BJ (cell line): ENCODE results near the gene SMAD6. TPM values are rescaled to one million over a fixed set of nuclear protein-coding genes. Genes with fewer than 3 reads are reported as not detected.
"Not testable (repeated sequence)": the region's sequence is repeated elsewhere in the genome, so short reads cannot be mapped to it uniquely, and the experiment has no call there.

Experiments
- CTCF ChIA-PET: fragments of 350-600 bp; formaldehyde crosslinking; extraction: SDS; loops from one replicate; lab custom pipeline; 2021; ENCODE audit warnings: antibody characterized with exemption, inconsistent platforms; lab: Yijun Ruan, JAX
- POLR2A ChIA-PET: fragments of 300-600 bp; sonication (Branson Sonifier 250); formaldehyde crosslinking; extraction: SDS; loops from one replicate; lab custom pipeline; 2021; ENCODE audit warnings: antibody characterized with exemption; lab: Charles Lee
- DNase-seq: peaks from one replicate; pipeline ENCODE4 v3.0.0-alpha.2; 2011; ENCODE audit warnings: low read depth
- H3K27me3 ChIP-seq: 2 replicates; pipeline ENCODE4 v1.6.0; 2011; ENCODE audit warnings: low read length; ENCODE audit not compliant: control insufficient read depth, insufficient read depth
- H3K36me3 ChIP-seq: 2 replicates; pipeline ENCODE4 v1.5.1; 2011; ENCODE audit warnings: low read length; ENCODE audit not compliant: control insufficient read depth, insufficient read depth
- H3K4me3 ChIP-seq: 2 replicates; pipeline ENCODE4 v1.5.1; 2011; ENCODE audit warnings: low read depth, mild to moderate bottlenecking, control low read depth, low read length
- polyA plus RNA-seq: library from polyadenylated mRNA; depleted of rRNA; stranded (reverse); fragments of >200 nt; gene quantifications from 2 replicates; pipeline ENCODE4 v1.2.3, GENCODE V29; 2011
- TF ChIP-seq, protein P1 (sequence below): IDR thresholded peaks from 2 replicates; pipeline ENCODE4 v1.5.1; 2011; ENCODE audit warnings: low read depth, mild to moderate bottlenecking, control low read depth, inconsistent platforms, low read length, moderate library complexity; ENCODE audit not compliant: insufficient read depth

SMAD6 gene
- polyA plus RNA-seq, 1 experiment: 3.8 TPM

DNA sequence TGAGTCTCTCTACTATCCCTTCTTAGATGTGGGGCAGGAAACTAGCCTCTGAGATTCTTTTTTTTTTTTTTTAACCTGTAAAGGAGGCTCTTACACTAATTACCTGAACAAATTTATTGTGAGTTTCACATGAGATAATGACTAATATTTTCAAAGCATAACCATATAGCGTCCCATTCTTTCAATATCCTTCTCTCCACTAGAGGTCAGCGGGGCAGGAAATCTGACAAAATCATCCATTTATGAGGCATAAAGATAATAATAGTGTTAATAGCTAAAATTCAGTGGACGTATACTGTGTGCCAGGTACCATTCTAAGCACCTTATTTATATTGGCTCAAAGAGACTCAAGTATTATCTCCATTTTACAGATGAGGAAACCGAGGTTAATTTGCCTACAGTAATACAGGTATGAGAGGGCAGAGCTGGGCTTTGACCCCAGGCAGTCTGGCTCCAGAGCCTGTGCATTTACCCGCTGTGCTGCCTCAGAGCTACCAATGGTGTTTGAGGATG is 16.3 kb upstream of the SMAD6 start:
- TF ChIP-seq, protein P1, sequence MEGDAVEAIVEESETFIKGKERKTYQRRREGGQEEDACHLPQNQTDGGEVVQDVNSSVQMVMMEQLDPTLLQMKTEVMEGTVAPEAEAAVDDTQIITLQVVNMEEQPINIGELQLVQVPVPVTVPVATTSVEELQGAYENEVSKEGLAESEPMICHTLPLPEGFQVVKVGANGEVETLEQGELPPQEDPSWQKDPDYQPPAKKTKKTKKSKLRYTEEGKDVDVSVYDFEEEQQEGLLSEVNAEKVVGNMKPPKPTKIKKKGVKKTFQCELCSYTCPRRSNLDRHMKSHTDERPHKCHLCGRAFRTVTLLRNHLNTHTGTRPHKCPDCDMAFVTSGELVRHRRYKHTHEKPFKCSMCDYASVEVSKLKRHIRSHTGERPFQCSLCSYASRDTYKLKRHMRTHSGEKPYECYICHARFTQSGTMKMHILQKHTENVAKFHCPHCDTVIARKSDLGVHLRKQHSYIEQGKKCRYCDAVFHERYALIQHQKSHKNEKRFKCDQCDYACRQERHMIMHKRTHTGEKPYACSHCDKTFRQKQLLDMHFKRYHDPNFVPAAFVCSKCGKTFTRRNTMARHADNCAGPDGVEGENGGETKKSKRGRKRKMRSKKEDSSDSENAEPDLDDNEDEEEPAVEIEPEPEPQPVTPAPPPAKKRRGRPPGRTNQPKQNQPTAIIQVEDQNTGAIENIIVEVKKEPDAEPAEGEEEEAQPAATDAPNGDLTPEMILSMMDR: peak; percentile 36
- H3K4me3 ChIP-seq: no peak overlapping the region
- POLR2A ChIA-PET: no interaction called here
- H3K27me3 ChIP-seq: no peaks in the 10 kb centered on the region
- CTCF ChIA-PET: interaction anchor here (0.6 to 4.5 kb wide), 8 partner anchors 9 to 165 kb away, joined by 3 to 19 read pairs (median 4); no protein-coding TSS in a partner anchor
- no peaks in the 10 kb centered on the region for H3K36me3 ChIP-seq
- no peak for DNase-seq

DNA sequence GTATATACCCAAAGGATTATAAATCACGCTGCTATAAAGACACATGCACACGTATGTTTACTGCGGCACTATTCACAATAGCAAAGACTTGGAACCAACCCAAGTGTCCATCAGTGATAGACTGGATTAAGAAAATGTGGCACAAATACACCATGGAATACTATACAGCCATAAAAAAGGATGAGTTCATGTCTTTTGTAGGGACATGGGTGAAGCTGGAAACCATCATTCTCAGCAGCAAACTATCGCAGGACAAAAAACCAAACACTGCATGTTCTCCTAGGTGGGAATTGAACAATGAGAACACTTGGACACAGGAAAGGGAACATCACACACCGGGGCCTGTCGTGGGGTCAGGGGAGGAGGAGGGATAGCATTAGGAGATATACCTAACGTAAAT is 11.1 kb upstream of the SMAD6 start:
- H3K36me3 ChIP-seq, POLR2A ChIA-PET, H3K4me3 ChIP-seq, H3K27me3 ChIP-seq, DNase-seq: not testable (repeated sequence)
- CTCF ChIA-PET: interaction anchor here (1.4 kb wide), 1 partner anchor 160 kb away, joined by 4 read pairs; no protein-coding TSS in a partner anchor

DNA sequence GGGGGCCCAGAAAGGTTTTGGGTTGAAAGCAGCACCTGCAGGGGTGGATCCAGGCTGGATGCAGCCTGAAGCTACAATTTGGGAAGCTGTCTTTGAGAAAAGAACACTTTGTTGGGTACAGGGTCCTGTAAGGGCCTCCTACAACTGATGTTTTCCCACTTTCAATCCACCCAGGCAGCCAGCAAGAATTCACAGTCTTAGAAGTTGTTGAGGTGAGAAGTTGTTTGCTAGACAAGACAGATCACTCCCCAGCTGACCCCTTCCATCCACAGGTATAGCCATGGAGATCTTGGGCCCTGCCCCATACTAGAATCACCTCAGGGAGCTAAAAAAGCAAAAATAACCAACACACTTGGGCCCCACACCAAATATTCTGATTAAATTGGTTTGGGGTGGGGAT is 10.3 kb upstream of the SMAD6 start:
- ChIA-PET CTCF (interaction anchor here (0.9 kb wide), 1 partner anchor 69 kb away, joined by 3 read pairs; no protein-coding TSS in a partner anchor), POLR2A (no interaction called here)

DNA sequence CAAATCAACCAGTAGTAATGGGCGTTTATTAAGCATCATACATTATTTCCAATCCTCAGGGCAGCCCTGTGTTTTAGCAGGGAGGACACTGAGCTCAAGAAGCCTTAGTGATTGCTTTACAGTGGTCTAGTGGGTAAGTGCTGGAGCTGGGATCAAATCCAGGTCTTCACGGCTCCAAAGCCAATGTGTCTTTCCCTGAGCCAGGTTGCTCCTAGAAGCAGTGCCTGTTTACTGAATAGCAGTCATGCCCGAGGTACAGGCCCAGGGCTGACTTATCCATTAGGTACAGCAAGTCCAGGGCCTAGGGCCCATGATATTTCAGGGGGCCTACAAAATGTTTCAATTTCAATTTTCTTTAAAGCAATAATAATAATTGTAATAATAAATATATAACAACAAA is 9.6 kb upstream of the SMAD6 start:
- POLR2A ChIA-PET: no interaction called here
- H3K4me3 ChIP-seq: no peak overlapping the region
- no peaks in the 10 kb centered on the region for H3K36me3 ChIP-seq
- CTCF ChIA-PET: interaction anchor here (0.9 kb wide), 1 partner anchor 70 kb away, joined by 3 read pairs; no protein-coding TSS in a partner anchor
- H3K27me3 ChIP-seq: no peaks in the 10 kb centered on the region
- TF ChIP-seq, protein P1: no peak
- DNase-seq: no peak

More for the DNA sequence above, 10.3 kb upstream of the SMAD6 start:
- no peaks in the 10 kb centered on the region for H3K27me3 ChIP-seq
- no peak for DNase-seq
- TF ChIP-seq, protein P1: no peak
- no peak overlapping the region for H3K4me3 ChIP-seq
- no peaks in the 10 kb centered on the region for H3K36me3 ChIP-seq

DNA sequence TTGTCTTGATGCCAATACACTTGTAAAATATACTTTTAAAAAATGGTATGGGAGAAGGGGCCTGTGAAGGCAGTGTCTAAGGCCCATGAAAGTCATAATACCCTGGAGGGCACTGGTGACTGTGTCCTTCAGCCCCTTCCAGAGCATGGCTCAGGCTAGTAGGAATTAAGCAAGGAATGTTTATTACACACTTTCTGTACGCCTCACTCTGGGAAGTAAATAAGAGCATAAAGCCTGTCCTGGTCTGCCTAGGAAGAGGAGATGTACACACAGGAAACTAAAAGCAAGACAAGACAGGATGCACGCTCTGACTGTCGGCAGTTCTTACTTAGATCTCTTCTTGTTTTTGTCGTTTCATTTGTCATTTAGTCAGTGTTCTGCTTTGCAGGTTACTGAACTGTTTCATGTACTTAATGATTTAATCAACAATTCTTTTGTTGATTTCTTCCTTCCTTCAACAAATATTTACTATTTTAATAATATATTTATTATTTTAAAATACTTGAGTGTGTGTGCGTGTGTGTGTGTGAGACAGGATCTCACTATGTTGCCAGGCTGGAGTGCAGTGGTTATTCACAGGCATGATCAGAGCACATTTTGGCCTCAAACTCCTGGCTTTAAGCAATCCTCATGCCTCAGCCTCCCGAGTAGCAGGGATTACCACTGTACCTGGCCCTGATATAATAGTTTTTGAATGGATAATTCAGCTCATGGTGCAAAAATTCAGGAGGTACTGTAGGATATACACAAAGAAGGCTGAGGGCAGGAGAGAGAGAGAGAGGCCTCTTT is 9.0 kb upstream of the SMAD6 start:
- ChIA-PET POLR2A (no interaction called here), CTCF (interaction anchor here (1.4 to 3.5 kb wide), 2 partner anchors 8 to 74 kb away, joined by 6 to 19 read pairs; no protein-coding TSS in a partner anchor)
- no peak for DNase-seq
- Histone ChIP-seq H3K27me3 (no peaks in the 10 kb centered on the region), H3K36me3 (no peaks in the 10 kb centered on the region), H3K4me3 (no peak overlapping the region)
- TF ChIP-seq, protein P1: no peak
